GM18526 (cell line): Measurements from ENCODE around the gene EED.

Experiments used
- POLR2A ChIP-seq: IDR thresholded peaks from 3 replicates; pipeline ENCODE4 v1.6.1; 2011; ENCODE audit not compliant: insufficient read length; ENCODE audit errors: extremely low read depth

The EED gene

DNA sequence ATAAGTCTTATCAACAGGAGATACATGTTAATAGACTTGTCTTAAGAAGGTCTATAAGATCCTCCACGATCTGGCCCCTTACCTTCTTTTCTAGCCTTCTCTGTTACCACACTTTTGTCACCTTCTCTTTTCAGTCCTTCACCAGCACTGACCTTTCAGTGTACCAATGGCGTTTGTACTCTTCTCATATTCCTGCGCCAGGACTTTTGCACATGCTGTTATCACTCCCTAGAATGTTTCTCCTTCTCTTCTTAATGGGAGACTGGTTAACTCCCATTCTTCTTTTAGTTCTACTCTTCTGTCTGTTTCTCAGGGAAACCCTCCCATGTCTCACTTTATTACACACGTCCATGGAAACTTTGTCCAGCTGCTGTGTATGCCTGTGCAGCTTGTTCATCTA lies 4.4 kb upstream of the EED start:
- TF ChIP-seq POLR2A = no peak

DNA sequence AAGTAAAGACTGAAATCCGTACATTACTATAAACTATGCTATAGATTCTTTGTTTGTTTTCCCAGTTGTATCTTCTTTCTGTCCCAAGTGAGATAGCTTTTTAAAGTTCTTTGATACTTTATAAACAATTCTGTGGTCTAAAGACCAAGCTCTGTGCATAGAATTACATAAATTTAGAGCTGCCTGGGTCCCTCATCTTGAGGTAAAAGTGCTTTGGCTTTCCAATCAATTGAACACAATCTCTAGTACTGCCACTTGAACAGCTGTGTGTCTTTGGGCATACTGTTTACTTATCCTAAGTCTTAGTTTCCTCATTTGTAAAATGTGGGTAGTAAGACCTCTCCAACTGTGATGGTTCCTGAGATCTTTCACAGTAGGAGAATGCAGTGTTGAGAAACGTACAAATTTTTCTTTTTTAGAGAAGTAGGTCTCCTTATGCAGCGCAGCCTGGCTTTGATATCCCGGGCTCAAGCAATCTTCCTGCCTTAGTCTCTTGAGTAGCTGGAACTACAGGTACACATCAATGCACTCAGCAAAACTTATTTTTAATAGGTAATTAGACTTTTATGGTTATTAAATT lies 2.5 kb upstream of the EED start:
- TF ChIP-seq POLR2A = no peak

DNA sequence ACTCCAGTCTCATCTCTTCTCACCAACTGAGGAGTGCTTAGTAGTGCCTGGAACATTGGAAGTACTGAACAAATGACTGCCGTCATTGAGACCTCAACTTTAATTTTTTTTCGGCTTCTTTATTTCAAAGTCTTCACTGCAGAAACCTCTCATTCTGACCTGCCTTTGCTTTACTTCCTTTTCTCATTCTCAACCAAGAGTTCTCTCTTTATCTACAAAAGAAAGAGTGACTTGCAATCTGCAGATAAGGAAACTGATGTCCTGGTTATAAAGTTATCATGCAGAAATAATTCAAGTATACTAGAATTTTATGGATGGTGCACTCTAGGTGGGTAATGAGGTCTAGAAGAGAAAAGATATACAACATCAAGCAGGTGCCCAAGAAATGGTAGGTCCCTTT lies 1.2 kb upstream of the EED start:
- no peak for TF ChIP-seq POLR2A

DNA sequence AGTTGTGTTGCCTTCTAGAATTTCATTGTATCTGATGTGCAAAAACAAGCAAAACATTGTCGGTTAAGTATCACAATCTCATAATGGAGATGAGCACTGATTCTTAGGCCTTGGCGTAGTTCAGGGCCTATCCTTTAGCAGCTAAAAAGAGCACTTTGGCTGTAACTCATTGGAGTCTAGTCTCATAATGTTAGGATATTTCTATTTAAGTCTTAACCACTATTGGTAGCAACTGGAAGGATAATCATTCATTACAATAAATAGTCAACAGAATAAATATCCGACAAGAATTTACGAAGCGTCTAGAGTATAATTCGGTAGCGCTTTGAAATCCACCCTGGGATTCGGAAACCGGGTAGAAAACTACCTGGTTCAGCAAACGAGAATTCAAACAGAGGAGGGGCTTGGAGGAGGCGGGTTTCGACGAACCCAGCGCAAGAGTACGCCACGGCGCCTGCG lies 461 bp upstream of the EED start:
- no peak for TF ChIP-seq POLR2A

DNA sequence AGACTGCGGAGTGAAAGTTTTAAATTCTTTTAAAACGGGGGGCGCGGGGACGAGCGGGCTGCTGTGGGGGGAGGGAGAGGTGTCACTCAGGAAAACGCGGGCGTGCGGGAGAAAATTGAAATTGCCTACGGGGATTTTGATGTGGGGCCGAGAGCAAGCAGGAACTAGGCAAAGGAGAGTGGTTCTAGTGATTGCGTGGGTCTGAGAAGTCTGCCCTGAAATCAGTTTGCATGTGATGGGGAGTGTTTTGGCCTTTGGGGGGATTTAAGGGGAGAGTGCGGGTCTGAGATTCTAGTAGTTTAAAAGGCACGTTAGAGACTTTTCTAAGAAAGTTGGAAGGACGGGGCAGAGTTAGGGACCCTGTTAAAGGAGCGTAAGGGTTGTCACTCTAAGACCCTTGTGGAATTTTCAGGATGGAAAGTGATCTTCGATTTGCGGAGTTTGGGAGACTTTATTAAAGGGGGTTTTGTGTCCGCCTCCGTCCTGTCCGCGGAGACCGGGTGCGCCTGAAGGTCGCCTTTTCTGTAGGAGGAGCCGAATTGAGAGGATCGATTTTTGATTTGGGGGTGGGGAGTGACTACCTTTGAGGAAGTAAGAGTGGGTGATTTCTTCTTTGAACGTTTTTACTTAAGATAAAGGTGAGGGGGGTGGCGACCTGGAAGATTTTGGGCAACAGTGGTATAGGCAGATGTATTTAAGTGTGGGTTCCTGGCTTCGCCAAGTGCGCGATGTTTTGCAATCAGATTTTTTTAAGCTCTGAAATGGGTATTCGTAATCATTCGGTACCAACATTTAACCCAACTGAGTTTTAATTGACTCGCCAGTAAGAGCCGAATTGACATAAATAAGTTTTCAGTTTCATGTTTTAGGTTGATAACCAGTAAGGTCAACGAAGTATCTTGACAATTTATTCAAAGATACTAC lies 1.1 kb downstream of the EED start:
- TF ChIP-seq POLR2A = no peak

DNA sequence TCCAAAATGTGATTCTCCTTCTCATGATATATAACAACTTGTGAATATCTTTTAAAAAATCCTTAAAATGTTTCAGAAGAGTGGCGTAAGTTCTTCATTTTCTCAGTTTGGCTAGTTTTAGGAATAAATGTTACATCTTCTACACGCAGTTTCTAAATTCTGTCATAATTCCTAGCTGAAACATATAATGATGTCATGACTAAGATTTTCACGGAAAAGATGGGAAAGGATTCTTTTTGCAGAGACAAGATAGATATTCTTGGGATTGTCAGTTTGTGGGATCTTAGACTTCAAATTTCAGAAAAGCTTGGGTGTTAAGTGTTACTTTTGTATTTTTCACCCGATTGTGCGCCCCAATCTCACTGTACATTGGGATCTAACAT lies 1.7 kb downstream of the EED start:
- TF ChIP-seq POLR2A = no peak

DNA sequence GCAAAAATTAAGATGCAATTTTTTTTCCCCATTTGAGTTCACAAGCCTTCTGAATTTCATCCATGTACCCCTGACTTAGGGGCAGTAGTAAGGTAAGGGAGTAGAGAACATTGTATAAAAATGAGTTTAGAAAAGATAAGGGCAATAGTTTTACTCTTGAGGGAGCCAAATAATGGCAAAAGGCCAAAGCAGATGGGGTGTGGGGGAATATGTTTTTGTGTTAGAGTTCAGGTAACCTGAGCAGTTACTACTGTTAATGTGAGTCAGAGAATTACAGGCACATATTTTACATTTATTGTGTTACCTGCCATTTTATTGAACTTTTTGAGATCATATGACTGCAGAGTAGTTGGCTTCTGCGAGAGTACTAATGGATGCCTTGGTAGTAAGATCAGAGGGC lies 3.1 kb downstream of the EED start:
- TF ChIP-seq POLR2A = no peak

DNA sequence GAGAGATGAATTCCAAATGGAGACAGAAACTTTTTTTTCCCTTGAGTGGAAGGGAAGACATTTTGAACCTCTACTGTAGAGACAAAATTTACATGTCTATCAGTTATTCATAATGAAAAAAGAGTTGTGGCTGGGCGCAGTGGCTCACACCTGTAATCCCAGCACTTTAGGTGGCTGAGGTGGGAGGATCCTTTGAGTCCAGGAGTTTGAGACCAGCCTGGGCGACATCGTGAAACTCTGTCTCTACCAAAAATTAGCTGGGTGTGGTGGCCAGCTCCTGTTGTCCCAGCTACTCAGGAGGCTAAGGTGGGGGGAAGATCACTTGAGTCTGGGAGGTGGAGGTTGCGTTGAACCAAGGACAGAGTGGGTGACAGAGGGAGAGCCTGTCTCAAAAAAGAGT lies 4.1 kb downstream of the EED start:
- TF ChIP-seq POLR2A = no peak

DNA sequence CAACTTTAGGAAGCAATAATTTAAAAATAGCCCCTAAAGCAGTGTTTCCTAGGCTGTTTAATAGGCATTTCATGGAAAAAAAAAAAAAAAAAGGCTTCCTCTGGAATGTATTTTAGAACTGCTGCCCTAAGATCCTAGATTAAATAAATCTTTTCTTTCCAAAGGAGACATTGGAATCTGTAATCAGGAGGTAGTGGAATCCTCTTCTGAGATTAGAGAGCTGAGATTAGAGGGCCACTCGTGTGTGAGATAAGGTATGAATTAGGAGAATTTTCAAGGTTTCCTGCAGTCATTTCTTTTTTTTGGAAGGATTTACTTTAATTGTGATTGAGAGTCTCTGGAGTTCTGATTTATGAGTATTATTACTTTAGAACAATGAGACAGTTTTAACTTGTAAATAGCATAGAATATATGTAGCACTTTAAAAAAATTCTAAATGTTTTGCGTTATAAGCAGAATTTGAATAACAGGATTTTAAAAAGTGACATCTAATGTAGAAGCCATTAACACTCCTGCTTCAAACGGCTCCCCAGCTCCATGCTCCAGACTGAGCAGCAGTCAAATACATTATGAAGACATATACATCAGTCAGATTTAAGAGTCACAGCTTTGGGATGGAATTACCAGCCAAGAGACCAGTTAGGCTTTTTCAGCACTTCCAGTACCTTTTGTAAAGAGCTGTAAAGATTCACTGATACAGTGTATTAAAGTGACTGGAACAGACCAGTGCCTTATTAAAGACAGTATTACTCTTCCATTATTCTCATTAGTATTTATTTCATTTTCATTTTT lies 5.0 kb downstream of the EED start:
- TF ChIP-seq POLR2A = no peak

DNA sequence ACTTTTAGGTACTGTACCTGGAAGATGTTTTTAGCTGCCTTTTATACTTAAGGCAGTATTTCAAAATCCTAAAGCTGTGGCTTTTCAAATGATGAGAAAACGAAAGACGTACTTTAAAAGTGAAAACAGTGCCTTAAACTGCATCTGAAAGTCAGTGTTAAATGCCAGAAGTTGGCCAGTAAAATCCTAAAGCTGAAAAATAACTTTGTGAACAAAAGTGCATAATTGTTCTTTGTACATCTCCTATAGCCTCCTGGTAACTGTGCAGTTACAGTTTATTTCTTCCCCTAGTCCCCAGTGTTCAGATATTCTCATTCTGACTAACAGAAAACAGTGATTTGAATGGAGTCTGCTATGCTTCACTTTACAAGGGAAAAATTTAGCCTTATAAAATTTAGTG lies 6.8 kb downstream of the EED start:
- TF ChIP-seq POLR2A = no peak

DNA sequence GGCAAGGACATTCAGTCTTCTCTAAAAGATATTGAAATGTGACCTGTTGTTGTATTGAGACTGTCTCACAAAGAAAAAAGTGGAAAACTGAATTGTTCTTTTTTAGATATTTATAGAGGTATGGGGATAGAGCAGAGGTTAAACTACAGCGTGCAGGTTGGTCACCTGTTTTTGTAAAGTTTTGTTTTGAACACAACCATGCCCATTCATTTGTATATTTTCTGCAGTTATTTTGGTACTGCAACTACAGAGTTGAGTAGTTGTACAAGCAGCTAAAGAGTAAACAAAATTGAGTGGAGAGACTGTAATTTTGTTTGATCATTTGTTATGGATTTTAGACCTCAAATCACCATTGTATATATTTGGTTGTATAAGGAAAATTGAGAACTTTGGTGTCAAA lies 11.3 kb downstream of the EED start:
- no peak for TF ChIP-seq POLR2A

DNA sequence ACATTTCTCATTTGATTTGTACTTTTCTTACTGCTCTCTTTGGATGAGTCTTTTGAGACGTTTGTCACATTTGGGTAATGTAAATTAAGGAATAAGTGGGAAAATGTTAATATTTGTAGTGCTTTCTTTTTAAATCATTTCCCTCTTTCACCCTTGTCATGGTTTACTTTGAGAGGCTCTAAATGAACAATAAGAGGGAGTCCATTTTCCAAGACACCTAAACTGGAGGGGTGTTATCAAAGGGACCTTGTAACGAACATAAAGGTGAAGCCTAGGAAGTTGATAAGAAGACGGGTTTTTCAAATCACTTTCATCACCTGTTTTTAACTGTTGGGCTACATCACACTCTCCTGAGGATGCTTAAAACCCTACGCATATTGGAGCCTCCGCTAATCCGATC lies 12.1 kb downstream of the EED start:
- TF ChIP-seq POLR2A = no peak

DNA sequence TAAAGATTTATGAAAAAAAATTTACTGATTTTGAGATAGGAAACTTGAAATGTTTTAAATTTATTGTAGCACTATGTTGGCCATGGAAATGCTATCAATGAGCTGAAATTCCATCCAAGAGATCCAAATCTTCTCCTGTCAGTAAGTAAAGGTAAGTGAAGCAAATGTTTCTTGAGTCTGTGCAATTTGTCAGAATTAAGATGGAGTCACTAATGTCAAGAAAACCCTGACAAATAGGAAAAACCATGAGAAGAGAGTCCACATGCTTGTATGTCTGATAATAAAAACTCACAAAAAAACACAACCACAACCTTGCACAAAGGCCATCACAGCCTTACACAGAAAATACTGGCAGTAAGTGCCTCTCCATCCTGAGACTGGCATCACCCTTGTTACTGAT lies 12.9 kb downstream of the EED start:
- TF ChIP-seq POLR2A = no peak

DNA sequence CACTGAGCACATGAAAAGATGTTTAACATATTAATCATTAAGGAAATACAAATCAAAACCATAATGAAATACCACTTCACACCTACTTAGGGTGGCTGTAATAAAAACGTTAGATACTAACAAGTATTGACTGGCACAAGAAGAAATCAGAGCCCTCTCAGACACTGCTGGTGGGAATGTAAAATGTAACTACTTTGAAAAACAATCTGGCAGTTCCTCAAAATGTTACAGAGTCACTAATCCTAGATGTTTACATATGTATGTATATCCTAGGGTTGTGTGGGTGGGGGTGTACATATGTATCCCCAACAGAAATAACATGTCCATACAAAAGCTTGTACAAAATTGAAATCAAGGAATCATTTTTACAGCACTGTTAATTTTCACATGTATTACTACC lies 15.2 kb downstream of the EED start:
- TF ChIP-seq POLR2A = no peak

DNA sequence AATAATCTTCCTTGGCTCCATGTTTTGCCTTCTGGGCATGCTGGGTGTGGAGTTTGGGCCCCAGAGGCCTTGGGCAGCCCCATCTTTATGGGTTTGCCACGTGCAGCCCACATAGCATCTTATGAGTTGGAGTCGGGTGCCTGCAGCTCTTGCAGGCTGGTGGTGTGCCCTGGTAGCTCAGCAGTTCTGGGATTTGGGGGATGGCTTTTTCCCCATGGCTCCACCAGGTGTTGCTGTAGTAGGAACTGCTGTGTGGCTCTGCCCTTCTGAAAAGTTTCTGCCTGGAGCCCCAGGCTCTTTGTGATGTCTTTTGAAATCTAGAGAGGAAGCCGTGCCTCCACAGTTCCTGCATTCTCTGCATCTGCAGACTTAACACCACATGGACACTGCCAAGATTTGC lies 16.8 kb downstream of the EED start:
- TF ChIP-seq POLR2A = no peak

DNA sequence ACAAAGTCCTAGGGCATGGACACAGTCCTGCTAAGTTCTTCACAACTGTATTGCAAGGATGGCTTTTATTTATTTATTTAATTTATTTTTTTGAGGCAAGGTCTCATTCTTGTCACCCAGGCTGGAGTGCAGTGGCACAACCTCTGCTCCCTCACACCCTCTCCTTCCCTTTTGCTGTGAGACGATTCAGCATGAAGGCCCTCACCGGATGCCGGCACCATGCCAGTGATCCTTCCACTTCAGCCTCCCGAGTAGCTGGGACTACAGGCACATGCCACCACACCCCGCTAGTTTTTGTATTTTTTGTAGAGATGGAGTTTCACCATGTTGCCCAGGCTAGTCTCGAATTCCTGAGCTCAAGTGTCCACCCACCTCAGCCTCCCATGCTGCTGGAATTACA lies 17.8 kb downstream of the EED start:
- no peak for TF ChIP-seq POLR2A

DNA sequence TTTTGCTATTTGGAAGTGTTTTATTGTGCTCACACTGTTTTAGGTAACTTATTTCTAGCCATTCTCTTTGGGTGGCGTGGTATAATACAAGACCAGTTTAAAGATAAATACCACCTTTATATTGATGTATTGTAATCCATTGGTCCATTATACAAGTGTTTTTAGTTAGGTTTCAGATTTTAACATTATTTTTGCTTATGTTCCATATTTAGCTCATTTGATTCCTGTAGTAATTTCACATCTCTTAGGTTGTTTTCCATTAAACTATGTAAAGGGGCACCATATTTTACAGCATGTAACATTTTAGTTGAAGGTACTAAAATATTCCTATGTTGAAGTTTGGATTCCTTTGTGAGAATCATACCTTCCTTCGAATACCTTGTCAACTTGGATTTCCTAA lies 20.1 kb downstream of the EED start:
- TF ChIP-seq POLR2A = no peak

DNA sequence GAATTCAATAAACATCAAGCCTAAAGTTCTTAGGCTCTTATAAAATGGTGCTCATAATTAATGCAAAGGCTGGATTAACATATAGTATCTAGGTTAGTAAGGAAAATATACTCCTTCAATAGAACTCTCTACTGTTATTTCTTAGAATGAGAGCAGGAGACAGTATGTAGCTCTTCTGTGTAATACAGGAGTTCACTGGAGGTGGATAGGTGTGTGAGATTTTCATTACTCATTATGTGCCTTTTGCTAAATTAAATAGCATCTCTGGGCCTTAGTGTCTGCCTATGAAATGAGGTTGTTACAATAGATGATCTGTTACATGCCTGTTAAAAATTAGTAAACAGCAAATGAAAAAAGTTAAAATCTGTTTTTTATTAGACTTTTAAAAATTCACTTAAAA lies 20.6 kb downstream of the EED start:
- TF ChIP-seq POLR2A = no peak
